ENCODE measurements around the gene DRAP1.
"Not testable (repeated sequence)": the region's sequence is repeated elsewhere in the genome, so short reads cannot be mapped to it uniquely, and the experiment has no call there.

DRAP1 gene

DNA sequence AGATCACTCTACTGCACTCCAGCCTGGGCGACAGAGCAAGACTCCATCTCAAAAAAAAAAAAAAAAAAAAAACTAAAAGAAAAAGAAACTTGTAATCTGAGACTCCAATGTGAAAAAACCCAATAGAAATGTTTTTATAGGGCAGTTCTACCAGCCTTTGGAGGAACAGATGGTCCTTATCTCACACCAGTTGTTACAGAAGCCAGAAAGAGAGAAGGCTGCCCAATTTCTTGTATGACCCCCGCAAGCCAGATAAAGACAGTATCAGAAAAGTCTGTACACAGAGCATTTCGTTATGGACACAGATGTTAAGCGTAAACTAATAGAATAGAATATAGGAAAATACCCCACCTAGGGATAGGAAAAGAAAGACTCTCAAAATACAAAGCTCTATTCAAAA lies 14.8 kb downstream of the DRAP1 start:
- no peak for DNase-seq

DNA sequence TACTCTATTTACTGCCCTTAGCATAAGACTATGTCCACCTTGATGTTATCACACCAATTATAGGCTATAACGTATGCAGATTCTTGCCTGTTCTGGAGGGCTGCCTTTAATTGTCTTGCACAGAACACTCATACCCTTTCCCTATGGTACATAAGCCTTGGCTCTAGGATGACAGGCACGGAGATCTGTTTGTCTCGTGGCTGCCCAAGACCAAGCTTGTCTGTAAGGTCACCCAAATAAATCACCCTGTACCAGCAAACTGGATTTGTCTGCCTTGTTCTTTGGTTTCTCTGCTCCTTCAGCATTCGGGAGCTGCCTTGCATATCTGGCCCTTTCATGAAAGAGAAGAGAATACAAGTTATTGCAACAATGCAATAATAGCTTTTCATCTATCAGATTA lies 18.5 kb downstream of the DRAP1 start:
- DNase-seq, result no peak

DNA sequence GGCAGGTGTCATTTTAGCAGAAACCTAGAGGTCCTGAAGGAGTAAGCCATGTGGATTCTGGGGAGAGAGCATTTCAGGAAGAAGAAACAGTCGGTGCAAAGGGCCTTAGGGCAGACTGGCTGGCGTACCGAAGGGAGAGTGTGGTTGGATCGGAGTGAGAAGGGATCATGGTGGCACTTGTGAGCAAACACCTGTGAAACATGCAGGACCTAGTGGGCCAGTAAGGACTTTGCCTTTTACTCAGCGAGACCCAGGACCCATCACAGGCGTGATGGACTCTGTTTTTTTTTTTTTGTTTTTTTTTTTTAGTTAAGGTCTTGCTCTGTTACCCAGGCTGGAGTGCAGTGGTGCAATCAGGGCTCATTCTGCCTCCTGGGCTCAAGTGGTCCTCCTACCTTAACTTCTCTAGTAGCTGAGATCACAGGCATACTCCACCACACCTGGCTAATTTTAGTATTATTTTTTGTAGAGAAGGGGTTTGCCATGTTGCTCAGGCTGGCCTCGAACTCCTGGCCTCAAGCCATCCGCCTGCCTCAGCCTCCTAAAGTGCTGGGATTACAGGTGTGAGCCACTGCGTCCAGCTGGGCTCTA lies 22.6 kb downstream of the DRAP1 start:
- no peak for DNase-seq

DNA sequence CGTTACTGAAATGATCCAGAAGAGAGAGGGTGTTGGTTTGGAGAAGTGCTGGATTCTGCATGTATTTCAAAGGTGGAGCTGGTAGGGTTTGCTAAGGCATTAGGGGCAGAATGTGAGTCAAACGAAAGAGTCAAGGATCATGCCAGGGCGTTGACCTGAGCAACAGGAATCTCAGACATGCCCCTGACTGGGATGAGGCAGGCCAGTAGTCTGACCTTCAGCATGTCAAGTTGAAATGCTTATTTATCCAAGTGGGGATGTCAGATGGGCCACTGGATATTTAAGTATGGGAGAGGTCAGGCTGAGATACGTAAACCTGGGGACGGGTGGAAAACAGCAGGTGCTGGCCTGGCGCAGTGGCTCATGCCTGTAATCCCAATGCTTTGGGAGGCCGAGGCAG lies 23.3 kb downstream of the DRAP1 start:
- DNase-seq, result no peak

GRCh38 chr11:65944191-65944590 lies 25.0 kb downstream of the DRAP1 start:
- no peak for DNase-seq

GRCh38 chr11:65944767-65945166 lies 25.5 kb downstream of the DRAP1 start:
- no peak for DNase-seq

- DNase-seq, result no peak
Observed at GRCh38 chr11:65945430-65945911, 26.2 kb downstream of the DRAP1 start, which contains the start of gene TSGA10IP. Gene TSGA10IP (plus strand): TSS chr11:65945480. CDS start chr11:65945676, 196 bp downstream.

- DNase-seq, result no peak
Observed at GRCh38 chr11:65945941-65946558, 26.8 kb downstream of the DRAP1 start.

- no peak for DNase-seq
Observed at GRCh38 chr11:65946655-65947054, 27.4 kb downstream of the DRAP1 start.

- no peak for DNase-seq
Observed at GRCh38 chr11:65947133-65947532, 27.9 kb downstream of the DRAP1 start.

GRCh38 chr11:65947603-65948125 lies 28.4 kb downstream of the DRAP1 start:
- DNase-seq, result no peak

DNA sequence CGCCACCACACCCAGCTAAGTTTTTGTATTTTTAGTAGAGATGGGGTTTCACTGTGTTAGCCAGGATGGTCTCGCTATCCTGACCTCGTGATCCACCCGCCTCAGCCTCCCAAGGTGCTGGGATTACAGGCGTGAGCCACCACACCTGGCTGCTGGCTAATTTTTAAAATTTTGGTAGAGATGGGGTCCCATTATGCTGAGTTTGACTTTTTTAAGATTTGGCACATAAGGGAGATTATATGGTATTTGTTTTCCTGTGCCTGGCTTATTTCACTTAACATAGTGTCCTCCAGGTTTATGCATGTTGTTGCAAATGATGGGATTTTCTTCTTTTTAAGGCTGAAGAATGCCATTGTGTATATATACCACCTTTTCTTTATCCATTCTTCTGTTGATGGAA lies 31.5 kb downstream of the DRAP1 start:
- not testable (repeated sequence) for DNase-seq

- not testable (repeated sequence) for DNase-seq
Observed at GRCh38 chr11:65951641-65952040, 32.4 kb downstream of the DRAP1 start.

DNA sequence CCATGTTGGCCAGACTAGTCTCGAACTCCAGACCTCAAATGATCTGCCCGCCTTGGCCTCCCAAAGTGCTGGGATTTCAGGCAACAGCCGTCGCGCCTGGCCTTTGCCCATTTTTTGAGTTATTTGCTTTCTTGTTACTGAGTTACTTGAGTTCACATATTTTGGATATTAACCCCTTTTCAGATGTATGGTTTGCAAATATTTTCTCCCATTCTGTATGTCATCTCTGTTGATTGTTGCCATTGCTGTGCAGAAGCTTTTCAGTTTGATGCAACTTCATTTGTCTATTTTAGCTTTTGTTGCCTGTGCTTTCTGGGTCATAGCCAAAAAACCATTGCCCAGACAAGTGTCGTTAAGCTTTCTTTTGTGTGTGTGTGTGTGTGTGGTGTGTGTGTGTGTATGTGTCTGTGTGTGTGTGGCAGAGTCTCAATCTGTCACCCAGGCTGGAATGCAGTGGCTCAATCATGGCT lies 32.9 kb downstream of the DRAP1 start:
- no peak for DNase-seq

DNA sequence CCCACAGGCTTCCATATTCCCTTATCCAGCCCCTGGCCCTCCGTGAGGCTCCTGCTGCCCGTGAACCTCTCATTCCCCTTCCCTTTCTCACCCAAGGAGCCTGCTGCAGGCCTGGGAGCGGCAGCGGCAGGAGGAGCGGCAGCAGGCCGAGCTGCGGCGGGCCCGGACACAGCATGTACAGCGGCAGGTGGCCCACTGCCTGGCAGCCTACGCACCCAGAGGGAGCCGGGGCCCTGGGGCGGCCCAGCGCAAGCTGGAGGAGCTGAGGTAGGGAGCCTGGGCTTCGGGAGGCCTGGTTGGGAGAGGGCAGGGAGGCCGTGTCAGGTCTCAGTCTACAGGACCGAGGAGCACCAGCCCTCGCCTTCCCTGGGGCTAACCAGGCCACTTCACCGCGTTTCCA lies 34.2 kb downstream of the DRAP1 start:
- no peak for DNase-seq

GRCh38 chr11:65954771-65955170 lies 35.5 kb downstream of the DRAP1 start:
- no peak for DNase-seq

GRCh38 chr11:65958291-65958690 lies 39.1 kb downstream of the DRAP1 start:
- no peak for DNase-seq

DNA sequence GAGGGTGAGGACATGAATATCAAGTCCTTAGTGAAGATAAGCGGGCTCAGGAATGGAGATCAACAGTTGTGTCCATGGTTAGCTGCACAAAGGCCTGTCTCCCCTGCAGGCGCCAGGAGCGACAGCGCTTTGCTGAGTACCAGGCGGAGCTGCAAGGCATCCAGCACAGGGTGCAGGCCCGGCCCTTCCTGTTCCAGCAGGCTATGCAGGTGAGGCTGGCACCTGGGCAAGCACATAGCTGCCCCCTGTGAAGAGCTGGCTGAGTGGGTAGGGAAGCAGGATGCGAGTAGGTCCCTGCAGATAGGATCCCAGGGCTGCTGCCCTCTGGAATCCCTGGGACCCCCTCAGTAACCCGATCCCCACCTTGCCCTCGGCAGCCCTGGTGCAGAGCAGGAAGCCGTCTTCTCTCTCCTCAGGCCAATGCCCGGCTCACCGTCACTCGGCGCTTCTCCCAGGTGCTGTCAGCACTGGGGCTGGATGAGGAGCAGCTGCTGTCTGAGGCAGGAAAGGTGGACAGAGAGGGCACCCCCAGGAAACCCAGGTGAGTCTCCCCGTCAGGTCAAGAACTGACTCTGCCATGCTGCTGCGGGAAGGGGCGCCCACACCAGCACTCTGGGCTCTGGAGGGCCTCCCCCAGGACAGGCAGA lies 39.7 kb downstream of the DRAP1 start:
- no peak for DNase-seq

DNA sequence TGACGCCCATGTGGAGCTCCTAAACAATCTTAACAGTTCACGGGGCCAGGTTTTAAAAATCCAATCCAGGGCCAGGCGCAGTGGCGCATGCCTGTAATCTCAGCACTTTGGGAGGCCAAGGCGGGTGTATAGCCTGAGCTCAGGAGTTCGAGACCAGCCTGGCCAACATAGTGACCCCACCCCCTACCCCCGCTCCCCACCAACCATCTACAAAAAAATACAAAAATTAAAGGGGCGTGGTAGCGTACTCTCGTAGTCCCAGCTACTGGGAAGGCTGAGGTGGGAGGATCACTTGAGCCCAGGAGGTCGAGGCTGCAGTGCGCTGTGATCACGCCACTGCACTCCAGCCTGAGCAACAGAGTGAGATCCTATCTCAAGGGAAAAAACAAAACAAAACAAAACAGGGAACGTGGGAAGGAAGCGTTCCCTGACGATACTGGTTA lies 41.6 kb downstream of the DRAP1 start:
- no peak for DNase-seq

DNA sequence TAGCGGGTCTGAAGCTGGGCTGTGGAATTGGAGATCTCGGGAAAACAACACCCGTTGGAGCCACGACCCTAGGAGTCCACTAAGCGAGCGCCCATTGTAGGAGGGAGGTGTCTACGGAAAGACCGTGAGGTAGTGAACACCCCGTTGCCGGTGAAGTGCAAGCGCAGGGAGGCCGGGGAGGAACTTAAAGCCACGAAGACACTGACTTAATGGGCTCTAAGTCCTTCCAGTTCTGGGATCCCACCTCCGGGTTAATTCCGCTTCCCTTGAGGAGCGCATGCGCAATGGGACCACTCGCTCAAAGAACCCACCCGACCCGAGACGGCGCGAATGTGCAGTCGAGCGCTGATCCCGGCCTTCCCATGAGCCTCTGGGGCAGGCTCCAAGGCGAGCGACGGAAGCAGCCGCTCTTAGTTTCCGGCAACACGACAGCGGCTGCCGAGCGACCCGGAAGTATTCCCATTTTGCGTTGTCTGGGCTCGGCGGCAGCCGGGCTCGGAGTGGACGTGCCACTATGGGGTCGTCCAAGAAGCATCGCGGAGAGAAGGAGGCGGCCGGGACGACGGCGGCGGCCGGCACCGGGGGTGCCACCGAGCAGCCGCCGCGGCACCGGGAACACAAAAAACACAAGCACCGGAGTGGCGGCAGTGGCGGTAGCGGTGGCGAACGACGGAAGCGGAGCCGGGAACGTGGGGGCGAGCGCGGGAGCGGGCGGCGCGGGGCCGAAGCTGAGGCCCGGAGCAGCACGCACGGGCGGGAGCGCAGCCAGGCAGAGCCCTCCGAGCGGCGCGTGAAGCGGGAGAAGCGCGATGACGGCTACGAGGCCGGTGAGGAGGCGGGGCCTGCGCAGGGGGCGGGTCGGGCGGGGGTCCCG lies 42.3 kb downstream of the DRAP1 start, which contains the start of gene SART1:
Gene SART1, plus strand, starts transcription at position 468 of the 874 bp plus-strand sequence. Its CDS starts 47 bp downstream, at position 515.
- DNase-seq, result peak; percentile 96

DNA sequence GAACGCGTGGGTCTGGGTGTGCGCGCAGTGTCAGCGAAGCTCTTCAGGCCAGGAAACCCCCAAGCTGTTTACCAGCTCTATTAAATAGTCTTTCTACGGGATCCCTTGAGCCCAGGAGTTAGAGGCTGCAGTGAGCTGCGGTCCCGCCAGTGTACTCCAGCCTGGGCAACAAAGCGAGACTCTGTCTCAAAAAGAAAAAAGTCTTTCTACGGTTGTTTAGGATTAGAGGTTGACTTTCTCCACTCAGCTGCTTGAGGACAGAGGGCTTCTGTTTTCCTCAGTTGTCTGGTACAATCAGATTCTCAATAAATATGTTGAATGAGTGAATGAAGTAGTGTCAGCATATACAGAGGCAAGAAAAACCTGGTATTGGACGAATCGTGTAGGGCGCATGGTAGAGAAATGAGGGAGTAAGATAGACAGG lies 42.9 kb downstream of the DRAP1 start:
- DNase-seq, result no peak

- DNase-seq, result no peak
Observed at GRCh38 chr11:65964906-65965305, 45.7 kb downstream of the DRAP1 start.
